ENCODE data around the gene AGAP3.

GRCh38 chr7:151064993-151065392, 21.3 kb upstream of the AGAP3 start:
- TF ChIP-seq CTCF (conservative IDR thresholded peaks at IDR 0.05 in 1 of 2, IDR thresholded peaks at IDR 0.05 in 1 of 2; ENCODE audit: low read depth in 1 of 2, low read length in 2 of 2) (no peak), EZH2 (IDR thresholded peaks at IDR 0.05; ENCODE audit: low read length, missing control alignments) (no peak)

All from fibroblast of lung (primary cell).